ENCODE results near the gene C18orf54. TPM values are rescaled to one million over a fixed set of nuclear protein-coding genes. Genes with fewer than 3 reads are reported as not detected.

Gene C18orf54
- total RNA-seq, 1 donor from 2014 or later, result 27.9 TPM

GRCh38 chr18:54327818-54328217 is 29.9 kb upstream of the C18orf54 start:
- no peak overlapping the region for H3K27ac Mint-ChIP-seq (ENCODE audit: unreplicated experiment)
- no peak overlapping the region for H3K4me3 Mint-ChIP-seq
- no peak for DNase-seq (ENCODE audit: low read depth, low spot score)
- H3K9me3 Mint-ChIP-seq, result no peaks in the 10 kb centered on the region
- no peaks in the 10 kb centered on the region for H3K4me1 Mint-ChIP-seq
- TF ChIP-seq, protein P1, sequence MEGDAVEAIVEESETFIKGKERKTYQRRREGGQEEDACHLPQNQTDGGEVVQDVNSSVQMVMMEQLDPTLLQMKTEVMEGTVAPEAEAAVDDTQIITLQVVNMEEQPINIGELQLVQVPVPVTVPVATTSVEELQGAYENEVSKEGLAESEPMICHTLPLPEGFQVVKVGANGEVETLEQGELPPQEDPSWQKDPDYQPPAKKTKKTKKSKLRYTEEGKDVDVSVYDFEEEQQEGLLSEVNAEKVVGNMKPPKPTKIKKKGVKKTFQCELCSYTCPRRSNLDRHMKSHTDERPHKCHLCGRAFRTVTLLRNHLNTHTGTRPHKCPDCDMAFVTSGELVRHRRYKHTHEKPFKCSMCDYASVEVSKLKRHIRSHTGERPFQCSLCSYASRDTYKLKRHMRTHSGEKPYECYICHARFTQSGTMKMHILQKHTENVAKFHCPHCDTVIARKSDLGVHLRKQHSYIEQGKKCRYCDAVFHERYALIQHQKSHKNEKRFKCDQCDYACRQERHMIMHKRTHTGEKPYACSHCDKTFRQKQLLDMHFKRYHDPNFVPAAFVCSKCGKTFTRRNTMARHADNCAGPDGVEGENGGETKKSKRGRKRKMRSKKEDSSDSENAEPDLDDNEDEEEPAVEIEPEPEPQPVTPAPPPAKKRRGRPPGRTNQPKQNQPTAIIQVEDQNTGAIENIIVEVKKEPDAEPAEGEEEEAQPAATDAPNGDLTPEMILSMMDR (conservative IDR thresholded peaks at IDR 0.05), result no peak
- no peaks in the 10 kb centered on the region for H3K36me3 Mint-ChIP-seq (ENCODE audit: low read depth)
- no peaks in the 10 kb centered on the region for H3K27me3 Mint-ChIP-seq (ENCODE audit: low read depth)

- no peak for DNase-seq (ENCODE audit: low read depth, low spot score)
- no peaks in the 10 kb centered on the region for H3K27me3 Mint-ChIP-seq (ENCODE audit: low read depth)
- H3K9me3 Mint-ChIP-seq, result peaks cover 3% of the 10 kb centered on the region
- H3K36me3 Mint-ChIP-seq (ENCODE audit: low read depth), result no peaks in the 10 kb centered on the region
- H3K4me1 Mint-ChIP-seq, result no peaks in the 10 kb centered on the region
- no peak overlapping the region for H3K27ac Mint-ChIP-seq (ENCODE audit: unreplicated experiment)
- TF ChIP-seq, protein P1 (conservative IDR thresholded peaks at IDR 0.05), result no peak
- H3K4me3 Mint-ChIP-seq, result no peak overlapping the region
Observed at GRCh38 chr18:54329787-54330186, 27.9 kb upstream of the C18orf54 start.

DNA sequence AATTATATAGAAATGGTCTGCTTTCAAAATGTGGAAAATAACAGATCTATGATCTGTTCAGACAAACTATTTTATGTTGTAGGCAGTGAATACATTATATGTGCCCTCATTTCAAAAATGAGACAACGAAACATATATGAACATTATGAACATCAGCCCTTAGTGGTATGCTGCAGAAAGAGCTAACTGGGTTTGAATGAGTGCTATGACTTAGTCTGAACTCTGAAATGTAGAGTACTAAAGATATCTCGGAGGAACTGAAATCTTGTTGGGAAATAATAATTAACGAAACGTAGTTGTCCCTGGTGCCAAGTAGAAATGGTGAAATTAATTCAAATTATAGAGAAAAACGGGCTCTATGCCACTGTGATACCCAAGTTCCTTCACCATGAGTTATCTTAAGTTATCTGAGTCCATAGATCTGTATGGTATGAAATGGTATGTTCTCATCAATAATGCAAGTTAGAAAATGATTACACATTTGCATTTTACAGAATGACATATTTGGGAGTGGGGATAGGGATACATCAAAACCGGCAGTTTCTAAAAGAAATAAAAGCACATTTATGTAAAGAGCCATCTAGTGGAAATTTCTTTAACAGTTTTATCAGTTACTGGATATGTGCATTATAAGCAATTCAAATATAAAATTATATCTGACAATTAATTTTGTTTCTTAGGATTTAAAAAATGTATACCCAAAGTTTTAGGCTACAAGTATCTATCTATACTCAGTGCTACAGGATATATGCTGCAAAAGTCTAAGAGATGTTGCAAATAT is 26.7 kb upstream of the C18orf54 start:
- Mint-ChIP-seq H3K4me3 (no peak overlapping the region), H3K9me3 (peaks cover 4% of the 10 kb centered on the region), H3K27me3 (ENCODE audit: low read depth) (no peaks in the 10 kb centered on the region), H3K4me1 (no peaks in the 10 kb centered on the region), H3K36me3 (ENCODE audit: low read depth) (no peaks in the 10 kb centered on the region), H3K27ac (ENCODE audit: unreplicated experiment) (no peak overlapping the region)
- TF ChIP-seq, protein P1 (conservative IDR thresholded peaks at IDR 0.05), result no peak
- DNase-seq (ENCODE audit: low read depth, low spot score), result no peak

DNA sequence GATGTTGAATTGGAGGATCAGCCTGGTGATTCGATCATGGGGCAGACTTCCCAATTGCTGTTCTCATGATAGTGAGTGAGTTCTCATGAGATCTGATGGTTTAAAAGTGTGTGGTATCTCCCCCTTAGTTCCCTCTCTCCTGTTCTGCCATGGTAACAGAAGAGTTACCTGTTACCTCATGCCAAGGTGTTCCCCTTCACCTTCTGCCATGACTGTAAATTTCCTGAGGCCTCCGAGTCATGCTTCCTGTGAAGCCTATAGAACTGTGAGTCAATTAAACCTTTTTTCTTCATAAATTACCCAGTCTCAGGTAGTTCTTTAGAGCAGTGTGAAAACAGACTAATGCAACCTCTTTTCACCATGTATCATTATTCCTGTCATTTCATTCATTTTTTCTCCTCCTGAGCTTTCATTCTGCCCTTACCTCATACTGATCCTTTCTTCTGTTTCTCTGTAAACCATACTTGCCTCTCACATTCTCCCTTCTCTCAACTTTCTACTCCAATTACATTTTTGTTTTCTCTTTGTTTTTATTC is 22.0 kb upstream of the C18orf54 start:
- no peaks in the 10 kb centered on the region for H3K27me3 Mint-ChIP-seq (ENCODE audit: low read depth)
- H3K27ac Mint-ChIP-seq (ENCODE audit: unreplicated experiment), result no peak overlapping the region
- no peak for DNase-seq (ENCODE audit: low read depth, low spot score)
- H3K36me3 Mint-ChIP-seq (ENCODE audit: low read depth), result peaks cover 2% of the 10 kb centered on the region
- no peaks in the 10 kb centered on the region for H3K4me1 Mint-ChIP-seq
- peaks cover 10% of the 10 kb centered on the region for H3K9me3 Mint-ChIP-seq
- TF ChIP-seq, protein P1 (conservative IDR thresholded peaks at IDR 0.05), result no peak
- no peak overlapping the region for H3K4me3 Mint-ChIP-seq

GRCh38 chr18:54338230-54338629 is 19.5 kb upstream of the C18orf54 start:
- H3K27me3 Mint-ChIP-seq (ENCODE audit: low read depth), result no peaks in the 10 kb centered on the region
- H3K36me3 Mint-ChIP-seq (ENCODE audit: low read depth), result peaks cover 6% of the 10 kb centered on the region
- H3K9me3 Mint-ChIP-seq, result peaks cover 13% of the 10 kb centered on the region
- no peak for DNase-seq (ENCODE audit: low read depth, low spot score)
- no peaks in the 10 kb centered on the region for H3K4me1 Mint-ChIP-seq
- no peak overlapping the region for H3K4me3 Mint-ChIP-seq
- no peak overlapping the region for H3K27ac Mint-ChIP-seq (ENCODE audit: unreplicated experiment)
- TF ChIP-seq, protein P1 (conservative IDR thresholded peaks at IDR 0.05), result no peak

All from neural crest cell (in vitro differentiated cells).